HepG2 (cell line): ENCODE results near the gene COLGALT1. TPM values are rescaled to one million over a fixed set of nuclear protein-coding genes. Genes with fewer than 3 reads are reported as not detected.
A peak's percentile ranks its signal among the peaks of the same experiment; 100 is the strongest.

Experiments
- AHDC1 ChIP-seq: sonication (generic); formaldehyde crosslinking; IDR thresholded peaks from 2 replicates; pipeline ENCODE4 v1.5.1; 2020; ENCODE audit warnings: mild to moderate bottlenecking, missing genetic modification reagents, borderline replicate concordance
- ATF7 ChIP-seq, 2 experiments: fragments of 450-650 bp in 1 of 2; sonication (generic) in 1 of 2; formaldehyde crosslinking in 1 of 2; IDR thresholded peaks; 2 replicates each; pipeline versions ENCODE4 v1.4.0 to v1.6.1; 2016 to 2020; ENCODE audit warnings: antibody characterized with exemption in 1 of 2, mild to moderate bottlenecking in 1 of 2, missing genetic modification reagents in 1 of 2
- KLF6 ChIP-seq: IDR thresholded peaks from 2 replicates; pipeline ENCODE4 v1.8.0; 2016; ENCODE audit warnings: missing biosample characterization, missing genetic modification reagents
- MEIS1 ChIP-seq: sonication (generic); formaldehyde crosslinking; IDR thresholded peaks from 2 replicates; pipeline ENCODE4 v1.9.0; 2021; ENCODE audit warnings: mild to moderate bottlenecking, missing genetic modification reagents, moderate library complexity, borderline replicate concordance
- POGZ ChIP-seq: sonication (generic); formaldehyde crosslinking; IDR thresholded peaks from 2 replicates; pipeline ENCODE4 v1.4.0; 2020; ENCODE audit warnings: mild to moderate bottlenecking, missing genetic modification reagents
- RERE ChIP-seq: IDR thresholded peaks from 2 replicates; pipeline ENCODE4 v1.6.1; 2016; ENCODE audit warnings: low read depth, missing genetic modification reagents, missing compliant biosample characterization
- SALL1 ChIP-seq: sonication (generic); formaldehyde crosslinking; IDR thresholded peaks from 2 replicates; pipeline ENCODE4 v1.8.0; 2022; ENCODE audit warnings: mild to moderate bottlenecking, missing genetic modification reagents
- TCF7L2 ChIP-seq: IDR thresholded peaks from 2 replicates; pipeline ENCODE4 v1.6.1; 2011; ENCODE audit warnings: mild to moderate bottlenecking, low read depth, low read length, moderate library complexity
- ZBTB43 ChIP-seq: sonication (generic); formaldehyde crosslinking; conservative IDR thresholded peaks from 2 replicates; pipeline ENCODE4 v1.4.0; 2020; ENCODE audit warnings: missing genetic modification reagents
- ZFP62 ChIP-seq: sonication (generic); formaldehyde crosslinking; IDR thresholded peaks from 2 replicates; pipeline ENCODE4 v1.4.0; 2020; ENCODE audit warnings: missing genetic modification reagents
- ZFY ChIP-seq: sonication (generic); formaldehyde crosslinking; IDR thresholded peaks from 2 replicates; pipeline ENCODE4 v1.4.0; 2020; ENCODE audit warnings: missing genetic modification reagents
- ZNF513 ChIP-seq: sonication (generic); formaldehyde crosslinking; conservative IDR thresholded peaks from 2 replicates; pipeline ENCODE4 v1.5.0; 2020; ENCODE audit warnings: missing genetic modification reagents
- ZNF543 ChIP-seq: sonication (generic); formaldehyde crosslinking; IDR thresholded peaks from 2 replicates; pipeline ENCODE4 v1.4.0; 2020; ENCODE audit warnings: mild to moderate bottlenecking, missing genetic modification reagents
- ZNF570 ChIP-seq: sonication (generic); formaldehyde crosslinking; IDR thresholded peaks from 2 replicates; pipeline ENCODE4 v1.4.0; 2020; ENCODE audit warnings: mild to moderate bottlenecking, missing genetic modification reagents, borderline replicate concordance
- polyA plus RNA-seq, 8 experiments: library from polyadenylated mRNA; depleted of rRNA in 3 of 8; stranded (reverse) in 7 of 8; unstranded in 1 of 8; fragments of >200 nt; fragmentation: Illumina TruSeq in 4 of 8; extraction: Trizol in 4 of 8; gene quantifications; 2 replicates each; pipeline versions ENCODE4 v1.2.1 to v1.2.3, GENCODE V29; 2011 to 2016; ENCODE audit warnings: low read depth in 4 of 8, missing spikeins in 1 of 8, mixed read lengths in 1 of 8; ENCODE audit not compliant: insufficient read depth in 1 of 8
- total RNA-seq, 5 experiments: library from RNA; depleted of rRNA; stranded (reverse); fragments of >200 nt; fragmentation: Illumina TruSeq; extraction: Trizol; gene quantifications; 2 replicates each; pipeline ENCODE4 v1.2.3, GENCODE V29; 2016; ENCODE audit warnings: low read depth in 1 of 5

COLGALT1 gene
- total and polyA plus RNA-seq, 2 of the 13 experiments (the other 11 are each of a cell fraction or from before 2014, with no cell fraction given), result 58.0 to 211 TPM

- TF ChIP-seq AHDC1 (CRISPR knock-in tag) (no peak; the same call in 1 of the 2 replicates), SALL1 (CRISPR knock-in tag) (peak; percentile 88), POGZ (CRISPR knock-in tag) (peak; percentile 64), TCF7L2 (no peak), ZNF513 (CRISPR knock-in tag) (no peak), ZNF570 (CRISPR knock-in tag) (peak; percentile 87), MEIS1 (CRISPR knock-in tag) (peak; percentile 96), ZNF543 (CRISPR knock-in tag) (peak; percentile 98), ZBTB43 (peak; percentile 64; the same call in 1 of the 2 replicates), ZFP62 (no peak), RERE (CRISPR knock-in tag) (peak; percentile 49; the same call in 1 of the 2 replicates), KLF6 (CRISPR knock-in tag) (peak; percentile 88; the same call in 1 of the 2 replicates), ATF7 (IDR thresholded peaks at IDR 0.05) (no peak), ATF7 (CRISPR knock-in tag; IDR thresholded peaks at IDR 0.05) (peak; percentile 86), ZFY (CRISPR knock-in tag) (peak; percentile 97)
These were observed 43.5 kb upstream of the COLGALT1 start (continued) for GRCh38 chr19:17511724-17512573.
